Measurements from ENCODE around the gene DNAH17. TPM values are rescaled to one million over a fixed set of nuclear protein-coding genes. Genes with fewer than 3 reads are reported as not detected.

The DNAH17 gene
- total and polyA plus RNA-seq, 2 of the 8 experiments (the other 6 are each of a cell fraction or from before 2014, with no cell fraction given) = 0.14 to 0.67 TPM

GRCh38 chr17:78441271-78441971, 135.8 kb downstream of the DNAH17 start:
- H2AK5ac ChIP-seq (ENCODE audit: low read depth, low read length) = no peak overlapping the region
- no peak overlapping the region for H2AFZ ChIP-seq (ENCODE audit: low read length)
- H2BK120ac ChIP-seq (replicated peaks; ENCODE audit: low read depth, low read length) = no peak overlapping the region
- no peak overlapping the region for H2BK5ac ChIP-seq (ENCODE audit: low read depth, low read length)
- no peak overlapping the region for H3K14ac ChIP-seq (ENCODE audit: insufficient read length)
- H3K9me3 ChIP-seq (ENCODE audit: insufficient read depth in 2 of 2, low read depth in 1 of 2, low read length in 1 of 2) = no peaks in the 10 kb centered on the region
- H3K18ac ChIP-seq (ENCODE audit: extremely low read depth, low read length) = no peak overlapping the region
- H4K5ac ChIP-seq (ENCODE audit: insufficient read length, low read depth, low read length) = no peak overlapping the region
- no peak overlapping the region for H3K4ac ChIP-seq (replicated peaks; ENCODE audit: insufficient read length, low read depth, low read length)
- no peaks in the 10 kb centered on the region for H3K79me1 ChIP-seq (ENCODE audit: low read depth, low read length)
- no peak overlapping the region for H3K9ac ChIP-seq (replicated peaks in 1 of 4; ENCODE audit: extremely low read depth in 1 of 4, low read depth in 3 of 4, low read length in 3 of 4)
- no peak overlapping the region for H3K56ac ChIP-seq (replicated peaks; ENCODE audit: insufficient read length, low read depth, low read length)
- H3K79me2 ChIP-seq (ENCODE audit: control insufficient read depth in 1 of 2, insufficient read depth in 2 of 2, low read length in 2 of 2) = no peaks in the 10 kb centered on the region
- no peaks in the 10 kb centered on the region for H3K23me2 ChIP-seq (ENCODE audit: low read depth, low read length)
- H2BK12ac ChIP-seq (ENCODE audit: low read depth, low read length) = no peak overlapping the region
- no peak overlapping the region for H3K4me2 ChIP-seq (ENCODE audit: insufficient read depth in 1 of 2, low read depth in 2 of 2, low read length in 2 of 2)
- POLR2A ChIA-PET (ENCODE audit: partially characterized antibody) = no interaction called here
- H4K8ac ChIP-seq (ENCODE audit: extremely low read depth, insufficient read depth, low read length) = no peak overlapping the region
- no peak for DNase-seq (ENCODE audit: low read depth in 1 of 2, low spot score in 2 of 2)
- H3K27ac ChIP-seq (ENCODE audit: low read depth, low read length) = no peak overlapping the region
- H3K4me3 ChIP-seq (ENCODE audit: extremely low read depth in 1 of 4, insufficient read depth in 2 of 4, low read depth in 3 of 4, low read length in 4 of 4) = no peak overlapping the region
- H4K91ac ChIP-seq (replicated peaks; ENCODE audit: insufficient read length, low read length) = no peak overlapping the region
- H2BK15ac ChIP-seq (ENCODE audit: low read length) = no peak overlapping the region
- 79% methylated on average over 7 of the region's 12 CpGs; no CpG with 5 or more reads in 1 of the 2 experiments for WGBS, 2 experiments (ENCODE audit: extremely low coverage in 1 of 2, insufficient coverage in 1 of 2, insufficient read length in 1 of 2, insufficient replicate concordance in 2 of 2, low coverage in 1 of 2, low lambda C conversion rate in 2 of 2, missing lambda C conversion rate in 1 of 2)
- CTCF ChIA-PET (ENCODE audit: partially characterized antibody) = interaction anchor here (1.0 to 1.6 kb wide), 2 partner anchors 20 to 35 kb away, joined by 3 read pairs; no protein-coding TSS in a partner anchor
- H4K20me1 ChIP-seq (replicated peaks in 1 of 2; ENCODE audit: control insufficient read depth in 1 of 2, insufficient read depth in 2 of 2, low read length in 2 of 2) = no peaks in the 10 kb centered on the region
- H2BK20ac ChIP-seq (ENCODE audit: low read length) = no peak overlapping the region
- no peaks in the 10 kb centered on the region for H3K27me3 ChIP-seq (replicated peaks in 1 of 4; ENCODE audit: control insufficient read depth in 3 of 4, extremely low read depth in 1 of 4, insufficient read depth in 3 of 4, low read length in 3 of 4)
- FAIRE-seq = no peak
- H3K36me3 ChIP-seq (ENCODE audit: control insufficient read depth in 2 of 4, insufficient read depth in 4 of 4, low read length in 3 of 4) = no peaks in the 10 kb centered on the region
- no peak overlapping the region for H3K23ac ChIP-seq (ENCODE audit: insufficient read length)
- H3K4me1 ChIP-seq (replicated peaks in 1 of 4; ENCODE audit: control insufficient read depth in 3 of 4, insufficient read depth in 4 of 4, low read length in 3 of 4) = no peaks in the 10 kb centered on the region
